ENCODE results near the gene AUTS2.

Gene AUTS2

GRCh38 chr7:70042533-70042932 is 444.3 kb downstream of the AUTS2 start:
- no peak for DNase-seq
- in situ Hi-C loops (cut with MboI; ENCODE audit: low pct_unique_long_range_greater_than_20kb, low sequenced_read_pairs) = no loop called here

- in situ Hi-C loops (cut with MboI; ENCODE audit: low pct_unique_long_range_greater_than_20kb, low sequenced_read_pairs) = no loop called here
These were observed 444.8 kb downstream of the AUTS2 start for GRCh38 chr7:70043015-70043538.

GRCh38 chr7:70044064-70044463 is 445.8 kb downstream of the AUTS2 start:
- DNase-seq = no peak
- in situ Hi-C loops (cut with MboI; ENCODE audit: low pct_unique_long_range_greater_than_20kb, low sequenced_read_pairs) = no loop called here

More at GRCh38 chr7:70043015-70043538, 444.8 kb downstream of the AUTS2 start:
- DNase-seq = no peak

- DNase-seq = no peak
- in situ Hi-C loops (cut with MboI; ENCODE audit: low pct_unique_long_range_greater_than_20kb, low sequenced_read_pairs) = no loop called here
These were observed 446.2 kb downstream of the AUTS2 start for GRCh38 chr7:70044525-70044924.

- in situ Hi-C loops (cut with MboI; ENCODE audit: low pct_unique_long_range_greater_than_20kb, low sequenced_read_pairs) = no loop called here
- no peak for DNase-seq
These were observed 446.7 kb downstream of the AUTS2 start for GRCh38 chr7:70044981-70045380.

- DNase-seq = no peak
- in situ Hi-C loops (cut with MboI; ENCODE audit: low pct_unique_long_range_greater_than_20kb, low sequenced_read_pairs) = no loop called here
These were observed 449.1 kb downstream of the AUTS2 start for GRCh38 chr7:70047384-70047783.

- DNase-seq = no peak
- in situ Hi-C loops (cut with MboI; ENCODE audit: low pct_unique_long_range_greater_than_20kb, low sequenced_read_pairs) = no loop called here
These were observed 449.7 kb downstream of the AUTS2 start for GRCh38 chr7:70047891-70048448.

- in situ Hi-C loops (cut with MboI; ENCODE audit: low pct_unique_long_range_greater_than_20kb, low sequenced_read_pairs) = no loop called here
These were observed 453.5 kb downstream of the AUTS2 start for GRCh38 chr7:70051726-70052125.

GRCh38 chr7:70052691-70053090 is 454.4 kb downstream of the AUTS2 start:
- in situ Hi-C loops (cut with MboI; ENCODE audit: low pct_unique_long_range_greater_than_20kb, low sequenced_read_pairs) = no loop called here
- DNase-seq = no peak

More at GRCh38 chr7:70051726-70052125, 453.5 kb downstream of the AUTS2 start:
- DNase-seq = no peak

- in situ Hi-C loops (cut with MboI; ENCODE audit: low pct_unique_long_range_greater_than_20kb, low sequenced_read_pairs) = no loop called here
- DNase-seq = no peak
These were observed 455.1 kb downstream of the AUTS2 start for GRCh38 chr7:70053421-70053820.

- DNase-seq = no peak
- in situ Hi-C loops (cut with MboI; ENCODE audit: low pct_unique_long_range_greater_than_20kb, low sequenced_read_pairs) = no loop called here
These were observed 455.7 kb downstream of the AUTS2 start for GRCh38 chr7:70053989-70054388.

GRCh38 chr7:70056363-70056762 is 458.1 kb downstream of the AUTS2 start:
- no peak for DNase-seq
- in situ Hi-C loops (cut with MboI; ENCODE audit: low pct_unique_long_range_greater_than_20kb, low sequenced_read_pairs) = no loop called here

- in situ Hi-C loops (cut with MboI; ENCODE audit: low pct_unique_long_range_greater_than_20kb, low sequenced_read_pairs) = no loop called here
- no peak for DNase-seq
These were observed 462.2 kb downstream of the AUTS2 start for GRCh38 chr7:70060298-70061068.

- in situ Hi-C loops (cut with MboI; ENCODE audit: low pct_unique_long_range_greater_than_20kb, low sequenced_read_pairs) = no loop called here
- no peak for DNase-seq
These were observed 465.1 kb downstream of the AUTS2 start for GRCh38 chr7:70063371-70063770.

GRCh38 chr7:70063927-70064326 is 465.7 kb downstream of the AUTS2 start:
- DNase-seq = no peak
- in situ Hi-C loops (cut with MboI; ENCODE audit: low pct_unique_long_range_greater_than_20kb, low sequenced_read_pairs) = no loop called here

GRCh38 chr7:70066844-70067243 is 468.6 kb downstream of the AUTS2 start:
- in situ Hi-C loops (cut with MboI; ENCODE audit: low pct_unique_long_range_greater_than_20kb, low sequenced_read_pairs) = no loop called here

GRCh38 chr7:70068531-70068930 is 470.3 kb downstream of the AUTS2 start:
- in situ Hi-C loops (cut with MboI; ENCODE audit: low pct_unique_long_range_greater_than_20kb, low sequenced_read_pairs) = no loop called here
- DNase-seq = no peak

More at GRCh38 chr7:70066844-70067243, 468.6 kb downstream of the AUTS2 start:
- no peak for DNase-seq

- DNase-seq = no peak
- in situ Hi-C loops (cut with MboI; ENCODE audit: low pct_unique_long_range_greater_than_20kb, low sequenced_read_pairs) = no loop called here
These were observed 471.7 kb downstream of the AUTS2 start for GRCh38 chr7:70069977-70070376.

GRCh38 chr7:70071766-70072165 is 473.5 kb downstream of the AUTS2 start:
- in situ Hi-C loops (cut with MboI; ENCODE audit: low pct_unique_long_range_greater_than_20kb, low sequenced_read_pairs) = no loop called here

GRCh38 chr7:70072220-70072619 is 473.9 kb downstream of the AUTS2 start:
- DNase-seq = no peak
- in situ Hi-C loops (cut with MboI; ENCODE audit: low pct_unique_long_range_greater_than_20kb, low sequenced_read_pairs) = no loop called here

More at GRCh38 chr7:70071766-70072165, 473.5 kb downstream of the AUTS2 start:
- DNase-seq = no peak

- in situ Hi-C loops (cut with MboI; ENCODE audit: low pct_unique_long_range_greater_than_20kb, low sequenced_read_pairs) = no loop called here
These were observed 478.1 kb downstream of the AUTS2 start for GRCh38 chr7:70076325-70076724.

More at GRCh38 chr7:70076325-70076724, 478.1 kb downstream of the AUTS2 start:
- DNase-seq = no peak

Measured in KBM-7 (cell line).